B cell (primary cell): Measurements from ENCODE around the gene SPP1. TPM values are rescaled to one million over a fixed set of nuclear protein-coding genes. Genes with fewer than 3 reads are reported as not detected.
A peak's percentile ranks its signal among the peaks of the same experiment; 100 is the strongest.

ENCODE experiments used
- ATAC-seq: fragments of 200-7000 bp; cut with Tn5 transposase; one replicate; pipeline ENCODE4 v1.10.0; 2021; ENCODE audit warnings: low read depth, mild to moderate bottlenecking, moderate number of reproducible peaks, moderate library complexity
- CTCF ChIA-PET: fragments of 350-600 bp; sonication (Branson Sonifier 250); formaldehyde crosslinking; loops from one replicate; lab custom pipeline; 2021; ENCODE audit warnings: antibody characterized with exemption, inconsistent platforms; lab: Charles Lee
- POLR2A ChIA-PET: fragments of 350-600 bp; sonication (Branson Sonifier 250); formaldehyde crosslinking; loops from one replicate; lab custom pipeline; 2021; ENCODE audit warnings: antibody characterized with exemption; lab: Charles Lee
- DNase-seq: peaks from one replicate; pipeline ENCODE4 v3.0.0; 2013
- H2AFZ ChIP-seq: 2 replicates; pipeline ENCODE4 v1.6.1; 2012; ENCODE audit warnings: mild to moderate bottlenecking, low read depth, low read length; ENCODE audit not compliant: insufficient read depth, poor library complexity, severe bottlenecking
- H3K27ac ChIP-seq, 2 donors: 1 replicate in 1 of 2; 2 replicates in 1 of 2; pipeline ENCODE4 v1.5.1; 2012 to 2013; ENCODE audit warnings: low read length in 2 of 2, mild to moderate bottlenecking in 2 of 2, moderate library complexity in 1 of 2
- H3K27me3 ChIP-seq, 4 experiments: fragments of 200-600 bp in 1 of 4; sonication (generic) in 1 of 4; replicated peaks in 1 of 4; 1 replicate in 2 of 4; 2 replicates in 2 of 4; pipeline versions ENCODE4 v1.6.1 to v1.7.0; 2013 to 2016; ENCODE audit warnings: low read length in 3 of 4, mild to moderate bottlenecking in 2 of 4, mixed read lengths in 1 of 4, moderate library complexity in 1 of 4; ENCODE audit not compliant: insufficient read depth in 4 of 4, control insufficient read depth in 3 of 4; ENCODE audit errors: control extremely low read depth in 1 of 4
- H3K36me3 ChIP-seq, 2 experiments: replicated peaks in 1 of 2; 1 replicate in 1 of 2; 2 replicates in 1 of 2; pipeline versions ENCODE4 v1.6.1 to v1.7.1; 2013; ENCODE audit warnings: low read length in 1 of 2; ENCODE audit not compliant: insufficient read depth in 2 of 2, control insufficient read depth in 1 of 2; ENCODE audit errors: control extremely low read depth in 1 of 2, extremely low read depth in 1 of 2
- H3K4me1 ChIP-seq, 2 donors: fragments of 200-600 bp in 1 of 2; sonication (generic) in 1 of 2; 1 replicate in 1 of 2; 2 replicates in 1 of 2; pipeline versions ENCODE4 v1.5.1 to v1.6.1; 2013 to 2017; ENCODE audit warnings: low read length in 2 of 2; ENCODE audit not compliant: control insufficient read depth in 2 of 2, insufficient read depth in 2 of 2
- H3K4me2 ChIP-seq: replicated peaks from 2 replicates; pipeline ENCODE3; 2012; ENCODE audit warnings: mild to moderate bottlenecking, low read depth, low read length; ENCODE audit not compliant: poor library complexity, severe bottlenecking
- H3K4me3 ChIP-seq, 5 experiments: fragments of 200-600 bp in 1 of 5; sonication (generic) in 1 of 5; 1 replicate in 3 of 5; 2 replicates in 2 of 5; pipeline versions ENCODE4 v1.5.1 to v1.7.0; 2011 to 2016; ENCODE audit warnings: low read length in 4 of 5, mild to moderate bottlenecking in 4 of 5, low read depth in 2 of 5, control low read depth in 1 of 5, moderate library complexity in 1 of 5; ENCODE audit not compliant: insufficient read depth in 1 of 5; ENCODE audit errors: control extremely low read depth in 1 of 5, extremely low read depth in 1 of 5
- H3K79me2 ChIP-seq: fragments of 200-600 bp; sonication (generic); one replicate; pipeline ENCODE4 v1.6.0; 2016; ENCODE audit warnings: low read length; ENCODE audit not compliant: control insufficient read depth, insufficient read depth
- H3K9ac ChIP-seq: fragments of 200-600 bp; sonication (generic); 2 replicates; pipeline ENCODE4 v1.6.1; 2017; ENCODE audit warnings: mild to moderate bottlenecking, low read length, moderate library complexity
- H3K9me3 ChIP-seq, 3 donors: one replicate each; pipeline versions ENCODE4 v1.6.1 to v1.7.1; 2013; ENCODE audit warnings: low read length in 2 of 3; ENCODE audit not compliant: control insufficient read depth in 2 of 3, insufficient read depth in 1 of 3; ENCODE audit errors: control extremely low read depth in 1 of 3
- H4K20me1 ChIP-seq: 2 replicates; pipeline ENCODE4 v1.6.0; 2012; ENCODE audit warnings: mild to moderate bottlenecking, low read length; ENCODE audit not compliant: insufficient read depth, control insufficient read depth, poor library complexity, severe bottlenecking
- H3K27ac Mint-ChIP-seq: one replicate; pipeline ENCODE4 v1.8.0; 2021; ENCODE audit warnings: mixed read lengths
- H3K27me3 Mint-ChIP-seq: one replicate; pipeline ENCODE4 v1.8.0; 2021; ENCODE audit warnings: mixed read lengths
- H3K4me1 Mint-ChIP-seq: one replicate; pipeline ENCODE4 v1.8.0; 2021; ENCODE audit warnings: mixed read lengths
- H3K4me3 Mint-ChIP-seq: one replicate; pipeline ENCODE4 v1.8.0; 2021; ENCODE audit warnings: mixed read lengths
- H3K9me3 Mint-ChIP-seq: one replicate; pipeline ENCODE4 v1.8.0; 2022; ENCODE audit warnings: mixed read lengths; ENCODE audit not compliant: insufficient read depth
- CTCF ChIP-seq: fragments of 200-600 bp; IDR thresholded peaks from one replicate; pipeline ENCODE4 v1.8.0; 2022; ENCODE audit warnings: antibody characterized with exemption, mild to moderate bottlenecking
- EZH2 ChIP-seq: IDR thresholded peaks from 2 replicates; pipeline ENCODE4 v1.6.1; 2012; ENCODE audit warnings: borderline replicate concordance, low read depth, mild to moderate bottlenecking, moderate library complexity, low read length; ENCODE audit not compliant: insufficient read depth, poor library complexity, severe bottlenecking
- WGBS: methylation state at CpG from one replicate; pipeline ENCODE4 v1.1.5; 2013; ENCODE audit warnings: missing lambda C conversion rate; ENCODE audit not compliant: insufficient coverage; 5-methylcytosine and 5-hydroxymethylcytosine counted together
- intact Hi-C: fragments of 100-400 bp; cut with micrococcal nuclease; formaldehyde crosslinking; loops from one replicate; pipeline ENCODE4 v1.10.0; 2022
- polyA minus RNA-seq: library from RNA; depleted of rRNA, polyadenylated mRNA; stranded (reverse); fragments of >200 nt; gene quantifications from 2 replicates; pipeline ENCODE4 v1.2.3, GENCODE V29; 2012
- polyA plus RNA-seq: library from polyadenylated mRNA; depleted of rRNA; stranded (reverse); fragments of >200 nt; gene quantifications from 2 replicates; pipeline ENCODE4 v1.2.3, GENCODE V29; 2012
- total RNA-seq, 2 donors: library from RNA; stranded (reverse); fragments of 120-200 nt in 1 of 2; gene quantifications; 1 replicate in 1 of 2; 2 replicates in 1 of 2; pipeline versions ENCODE4 v1.2.3 to v1.2.4, GENCODE V29; 2013 to 2022

Gene SPP1
- total RNA-seq (not detected in 2 replicates), polyA plus RNA-seq (not detected in 2 replicates), polyA minus RNA-seq (not detected in 2 replicates)
- total RNA-seq (2013) = 5.4 TPM

GRCh38 chr4:87975466-87975865 lies at the start of gene SPP1:
TSS of gene SPP1 (plus strand) at chr4:87975714. CDS start at chr4:87976896, 1,182 bp downstream.
- H3K9ac ChIP-seq = no peak within 1 kb of the TSS
- H3K9me3 ChIP-seq = no peaks in the 10 kb centered on the region
- intact Hi-C loops = no loop called here
- no peaks in the 10 kb centered on the region for H4K20me1 ChIP-seq
- ChIA-PET POLR2A (no interaction called here), CTCF (interaction anchor here (1.0 to 2.3 kb wide), 3 partner anchors 12 to 128 kb away, joined by 3 to 9 read pairs (median 4); no protein-coding TSS in a partner anchor)
- H3K36me3 ChIP-seq = no peaks in the 10 kb centered on the region
- H3K4me2 ChIP-seq = peak within 1 kb of the TSS; percentile 38
- Mint-ChIP-seq H3K4me3 (peak within 1 kb of the TSS; percentile 55), H3K4me1 (peaks cover 7% of the 10 kb centered on the region), H3K27ac (no peak within 1 kb of the TSS), H3K9me3 (no peaks in the 10 kb centered on the region), H3K27me3 (peaks cover 19% of the 10 kb centered on the region)
- H3K27me3 ChIP-seq = peaks cover 0 to 5% (median 4%) of the 10 kb centered on the region in 4 experiments
- H2AFZ ChIP-seq = no peak within 1 kb of the TSS
- ATAC-seq (peak; percentile 28), DNase-seq (peak; percentile 21)
- no peaks in the 10 kb centered on the region for H3K79me2 ChIP-seq
- peak within 1 kb of the TSS in 1 of 5 experiments; percentile 7 for H3K4me3 ChIP-seq
- H3K4me1 ChIP-seq = peaks cover 4 to 5% of the 10 kb centered on the region in 2 donors
- no peak within 1 kb of the TSS for H3K27ac ChIP-seq
- no peak for TF ChIP-seq CTCF
- WGBS = 0% methylated on average over 5 of the region's 8 CpGs

- TF ChIP-seq CTCF (no peak), EZH2 (no peak)
- intact Hi-C loops = no loop called here
- Histone ChIP-seq H3K4me2 (no peak overlapping the region), H2AFZ (no peak overlapping the region), H3K9ac (no peak overlapping the region), H4K20me1 (no peaks in the 10 kb centered on the region), H3K4me1 (no peaks in the 10 kb centered on the region), H3K9me3 (no peaks in the 10 kb centered on the region), H3K36me3 (no peaks in the 10 kb centered on the region), H3K4me3 (no peak overlapping the region), H3K79me2 (no peaks in the 10 kb centered on the region), H3K27me3 (peaks cover 0 to 3% (median 0%) of the 10 kb centered on the region in 4 experiments), H3K27ac (no peak overlapping the region)
- Mint-ChIP-seq H3K27me3 (peaks cover 12% of the 10 kb centered on the region), H3K27ac (no peak overlapping the region), H3K4me3 (no peak overlapping the region), H3K9me3 (no peaks in the 10 kb centered on the region), H3K4me1 (no peaks in the 10 kb centered on the region)
- POLR2A ChIA-PET = no interaction called here
- ATAC-seq = no peak
- CTCF ChIA-PET = no interaction called here
- DNase-seq = no peak
- no CpG with 5 or more reads among the region's 4 CpGs for WGBS
Observed at GRCh38 chr4:87926554-87927098, 48.9 kb upstream of the SPP1 start.
